ENCODE measurements around the gene DAZAP1. TPM values are rescaled to one million over a fixed set of nuclear protein-coding genes. Genes with fewer than 3 reads are reported as not detected.

Gene DAZAP1
- polyA plus RNA-seq, 1 experiment, result 45.8 TPM

DNA sequence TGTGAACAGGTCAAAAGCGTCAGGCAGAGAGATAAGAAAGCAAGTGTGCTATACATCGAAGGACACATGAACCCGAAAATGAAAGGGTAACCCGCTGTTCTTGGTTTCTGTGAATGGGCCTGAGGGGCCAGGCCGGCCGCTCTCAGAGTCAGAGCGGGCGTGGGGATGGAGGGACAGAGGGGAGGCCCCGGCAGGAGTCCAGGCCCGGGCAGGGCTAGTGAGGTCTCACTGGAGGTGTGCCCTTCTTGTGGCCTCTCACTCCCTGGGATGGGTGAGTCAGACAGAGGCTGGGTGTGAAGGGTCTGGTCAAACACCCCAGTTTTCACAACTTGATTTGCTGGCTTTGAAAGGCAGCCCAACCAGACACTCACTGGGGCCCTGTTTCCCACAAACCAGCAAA, 41.1 kb upstream of the DAZAP1 start:
- TF ChIP-seq, protein P1, sequence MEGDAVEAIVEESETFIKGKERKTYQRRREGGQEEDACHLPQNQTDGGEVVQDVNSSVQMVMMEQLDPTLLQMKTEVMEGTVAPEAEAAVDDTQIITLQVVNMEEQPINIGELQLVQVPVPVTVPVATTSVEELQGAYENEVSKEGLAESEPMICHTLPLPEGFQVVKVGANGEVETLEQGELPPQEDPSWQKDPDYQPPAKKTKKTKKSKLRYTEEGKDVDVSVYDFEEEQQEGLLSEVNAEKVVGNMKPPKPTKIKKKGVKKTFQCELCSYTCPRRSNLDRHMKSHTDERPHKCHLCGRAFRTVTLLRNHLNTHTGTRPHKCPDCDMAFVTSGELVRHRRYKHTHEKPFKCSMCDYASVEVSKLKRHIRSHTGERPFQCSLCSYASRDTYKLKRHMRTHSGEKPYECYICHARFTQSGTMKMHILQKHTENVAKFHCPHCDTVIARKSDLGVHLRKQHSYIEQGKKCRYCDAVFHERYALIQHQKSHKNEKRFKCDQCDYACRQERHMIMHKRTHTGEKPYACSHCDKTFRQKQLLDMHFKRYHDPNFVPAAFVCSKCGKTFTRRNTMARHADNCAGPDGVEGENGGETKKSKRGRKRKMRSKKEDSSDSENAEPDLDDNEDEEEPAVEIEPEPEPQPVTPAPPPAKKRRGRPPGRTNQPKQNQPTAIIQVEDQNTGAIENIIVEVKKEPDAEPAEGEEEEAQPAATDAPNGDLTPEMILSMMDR (IDR thresholded peaks at IDR 0.05; ENCODE audit: low read depth, low read length), result no peak
- CTCF ChIA-PET, result no interaction called here
- H3K9me3 ChIP-seq (ENCODE audit: control insufficient read depth, insufficient read depth, low read length), result peaks cover 2% of the 10 kb centered on the region; the same call in 1 of the 2 replicates

DNA sequence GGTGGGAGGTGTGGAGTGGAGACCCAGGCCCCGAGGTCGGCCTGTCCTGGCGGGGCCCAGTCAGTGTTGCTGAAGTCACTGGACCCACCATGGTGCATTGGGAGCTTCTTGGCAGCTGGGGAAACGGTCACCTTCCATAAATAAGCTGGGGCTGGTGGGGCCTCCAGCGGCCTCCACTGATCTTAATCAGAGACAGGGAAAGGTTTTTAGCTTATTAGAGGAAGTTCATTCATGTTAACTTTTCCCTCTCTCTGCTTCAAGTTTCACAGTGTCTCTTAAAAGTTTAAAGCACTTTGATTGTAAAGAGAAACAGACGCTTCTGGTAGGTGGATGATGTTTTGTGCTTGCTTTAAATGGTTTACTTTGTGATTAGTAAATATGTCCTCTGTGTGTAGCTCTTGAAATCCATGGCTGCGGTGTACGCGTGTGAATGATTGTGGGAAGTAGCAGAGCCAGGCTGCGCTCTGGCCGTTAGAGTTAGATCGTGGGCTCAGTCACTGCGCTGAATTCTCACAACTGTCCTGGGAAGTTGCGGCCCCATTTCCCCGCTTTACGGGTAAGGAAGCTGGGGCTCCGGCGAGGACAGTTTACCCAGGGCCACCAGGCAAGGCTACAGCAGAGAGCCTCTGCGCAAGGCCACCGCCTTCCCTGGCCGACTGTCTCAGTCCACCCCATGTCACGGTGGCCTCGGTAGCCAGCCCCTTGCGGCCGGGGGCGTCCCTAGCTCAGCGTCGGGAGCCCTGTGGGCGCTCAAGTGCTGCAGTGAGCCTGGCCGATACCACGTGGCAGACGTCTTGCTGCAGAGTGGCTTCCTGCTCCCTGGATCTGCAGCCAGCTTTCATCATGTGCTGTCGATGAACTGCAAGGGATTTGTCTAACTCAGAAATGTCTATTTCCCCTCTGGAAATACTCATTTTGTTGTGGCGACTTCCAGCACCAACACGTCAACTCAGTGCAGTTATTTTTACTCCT, 40.2 kb upstream of the DAZAP1 start:
- POLR2A ChIA-PET, result no interaction called here
- Histone ChIP-seq H3K9me3 (ENCODE audit: control insufficient read depth, insufficient read depth, low read length) (peaks cover 1% of the 10 kb centered on the region; the same call in 1 of the 2 replicates), H3K27me3 (ENCODE audit: control insufficient read depth, insufficient read depth, low read length) (no peaks in the 10 kb centered on the region), H3K4me3 (ENCODE audit: low read depth, low read length) (no peak overlapping the region), H3K27ac (ENCODE audit: low read depth, low read length) (no peak overlapping the region)
- TF ChIP-seq, protein P1 (IDR thresholded peaks at IDR 0.05; ENCODE audit: low read depth, low read length), result no peak
- CTCF ChIA-PET, result no interaction called here
- DNase-seq (ENCODE audit: low read depth, low spot score), result no peak

More for the DNA sequence above, 41.1 kb upstream of the DAZAP1 start:
- DNase-seq (ENCODE audit: low read depth, low spot score), result no peak
- Histone ChIP-seq H3K27me3 (ENCODE audit: control insufficient read depth, insufficient read depth, low read length) (no peaks in the 10 kb centered on the region), H3K4me3 (ENCODE audit: low read depth, low read length) (no peak overlapping the region), H3K27ac (ENCODE audit: low read depth, low read length) (no peak overlapping the region)
- POLR2A ChIA-PET, result no interaction called here

DNA sequence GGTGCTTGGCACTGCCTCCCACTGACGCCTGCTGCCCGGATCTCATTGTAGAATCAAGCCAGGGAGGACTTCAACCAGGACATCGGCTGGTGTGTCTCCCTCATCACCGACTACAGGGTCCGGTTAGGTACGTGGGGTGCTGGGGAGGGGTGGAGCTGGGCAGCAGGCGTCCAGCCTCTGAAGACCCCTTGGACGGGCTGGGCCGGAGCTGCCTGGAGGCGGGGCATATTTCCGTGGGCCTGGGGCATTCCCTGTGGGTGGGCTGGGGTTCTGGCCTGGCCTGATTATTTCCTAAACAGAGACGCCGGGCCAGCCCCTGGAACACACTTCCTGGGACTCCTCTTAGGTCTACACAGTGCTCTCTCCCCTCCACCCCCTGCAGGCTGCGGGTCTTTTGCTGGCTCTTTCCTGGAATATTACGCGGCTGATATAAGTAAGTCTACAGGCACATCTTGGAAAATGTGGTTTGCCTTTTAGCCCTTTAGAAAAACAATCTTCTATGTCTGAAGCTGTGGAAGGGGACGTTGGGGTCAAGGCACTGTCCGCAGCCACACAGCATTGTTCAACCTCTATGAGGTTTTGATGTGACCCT, 38.1 kb upstream of the DAZAP1 start:
- no peaks in the 10 kb centered on the region for H3K27me3 ChIP-seq (ENCODE audit: control insufficient read depth, insufficient read depth, low read length)
- no peak for DNase-seq (ENCODE audit: low read depth, low spot score)
- ChIA-PET CTCF (no interaction called here), POLR2A (no interaction called here)
- H3K4me3 ChIP-seq (ENCODE audit: low read depth, low read length), result no peak overlapping the region
- no peaks in the 10 kb centered on the region; the same call in 1 of the 2 replicates for H3K9me3 ChIP-seq (ENCODE audit: control insufficient read depth, insufficient read depth, low read length)
- no peak overlapping the region for H3K27ac ChIP-seq (ENCODE audit: low read depth, low read length)
- TF ChIP-seq, protein P1 (IDR thresholded peaks at IDR 0.05; ENCODE audit: low read depth, low read length), result no peak

DNA sequence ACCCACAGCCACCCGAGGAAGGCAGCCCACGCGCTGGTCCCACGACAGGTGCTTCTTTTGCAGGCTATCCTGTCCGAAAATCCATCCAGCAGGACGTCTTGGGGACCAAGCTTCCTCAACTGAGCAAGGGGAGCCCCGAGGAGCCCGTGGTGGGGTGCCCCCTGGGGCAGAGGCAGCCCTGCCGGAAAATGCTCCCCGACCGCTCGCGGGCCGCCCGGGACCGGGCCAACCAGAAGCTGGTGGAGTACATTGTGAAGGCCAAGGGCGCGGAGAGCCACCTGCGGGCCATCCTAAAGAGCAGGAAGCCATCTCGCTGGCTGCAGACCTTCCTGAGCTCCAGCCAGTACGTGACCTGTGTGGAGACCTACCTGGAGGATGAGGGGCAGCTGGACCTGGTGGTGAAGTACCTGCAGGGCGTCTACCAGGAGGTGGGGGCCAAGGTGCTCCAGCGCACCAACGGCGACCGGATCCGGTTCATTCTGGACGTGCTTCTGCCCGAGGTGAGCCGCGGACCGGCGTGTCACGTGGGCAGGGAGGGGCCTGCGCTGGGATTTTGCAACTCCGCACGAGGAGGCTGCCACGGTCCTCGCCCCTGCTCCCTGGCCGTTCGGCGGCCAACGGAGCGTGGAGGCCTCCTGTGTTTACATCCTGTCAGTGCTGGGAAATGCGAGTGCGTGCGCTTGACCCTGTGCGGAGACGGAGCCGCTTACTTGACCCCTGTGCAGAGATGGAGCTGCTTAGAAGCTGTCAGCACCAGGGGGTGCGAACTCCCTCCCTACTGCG, 36.6 kb upstream of the DAZAP1 start:
- no peak for DNase-seq (ENCODE audit: low read depth, low spot score)
- ChIA-PET POLR2A (no interaction called here), CTCF (no interaction called here)
- Histone ChIP-seq H3K27ac (ENCODE audit: low read depth, low read length) (no peak overlapping the region), H3K27me3 (ENCODE audit: control insufficient read depth, insufficient read depth, low read length) (no peaks in the 10 kb centered on the region), H3K4me3 (ENCODE audit: low read depth, low read length) (no peak overlapping the region), H3K9me3 (ENCODE audit: control insufficient read depth, insufficient read depth, low read length) (no peaks in the 10 kb centered on the region; the same call in 1 of the 2 replicates)
- TF ChIP-seq, protein P1 (IDR thresholded peaks at IDR 0.05; ENCODE audit: low read depth, low read length), result no peak

Measured in AG04450 (cell line).